Measurements from ENCODE around the gene CCL22. TPM values are rescaled to one million over a fixed set of nuclear protein-coding genes. Genes with fewer than 3 reads are reported as not detected.
"Not testable (repeated sequence)": the region's sequence is repeated elsewhere in the genome, so short reads cannot be mapped to it uniquely, and the experiment has no call there.

The CCL22 gene
- total RNA-seq, 4 donors from 2014 or later: 6.7 TPM; not detected in 3

DNA sequence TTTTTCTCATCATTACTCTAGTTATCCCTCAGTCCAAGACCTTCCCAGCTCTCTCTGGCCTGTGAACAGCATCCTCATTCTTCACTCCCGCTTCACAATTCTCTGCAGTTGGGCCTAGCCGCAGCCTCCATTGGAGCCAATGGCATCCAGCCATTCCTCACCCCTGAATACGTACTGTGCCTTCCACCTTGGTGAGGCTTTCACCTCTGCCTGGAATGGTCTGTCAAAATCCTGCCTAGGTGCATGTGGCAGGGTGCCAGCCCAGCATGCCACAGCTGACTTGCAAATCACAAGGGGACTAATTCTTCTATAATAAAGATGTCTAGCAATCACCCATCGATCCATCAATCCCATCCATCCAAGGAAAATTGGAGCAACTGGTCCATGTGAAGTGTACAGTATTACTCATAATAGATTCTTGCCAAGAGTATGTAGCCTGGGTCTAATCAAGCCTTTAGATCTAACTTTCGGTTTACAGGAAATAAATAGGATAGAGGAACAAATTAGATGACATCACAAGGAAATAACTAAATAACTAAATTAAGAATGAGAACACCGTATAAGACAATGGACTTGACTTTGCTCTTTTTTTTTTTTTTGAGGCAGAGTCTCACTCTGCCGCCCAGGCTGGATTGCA, 8.7 kb downstream of the CCL22 start:
- DNase-seq (ENCODE audit: low spot score) (no peak), ATAC-seq (ENCODE audit: low FRiP score) (no peak)
- TF ChIP-seq, protein P1, sequence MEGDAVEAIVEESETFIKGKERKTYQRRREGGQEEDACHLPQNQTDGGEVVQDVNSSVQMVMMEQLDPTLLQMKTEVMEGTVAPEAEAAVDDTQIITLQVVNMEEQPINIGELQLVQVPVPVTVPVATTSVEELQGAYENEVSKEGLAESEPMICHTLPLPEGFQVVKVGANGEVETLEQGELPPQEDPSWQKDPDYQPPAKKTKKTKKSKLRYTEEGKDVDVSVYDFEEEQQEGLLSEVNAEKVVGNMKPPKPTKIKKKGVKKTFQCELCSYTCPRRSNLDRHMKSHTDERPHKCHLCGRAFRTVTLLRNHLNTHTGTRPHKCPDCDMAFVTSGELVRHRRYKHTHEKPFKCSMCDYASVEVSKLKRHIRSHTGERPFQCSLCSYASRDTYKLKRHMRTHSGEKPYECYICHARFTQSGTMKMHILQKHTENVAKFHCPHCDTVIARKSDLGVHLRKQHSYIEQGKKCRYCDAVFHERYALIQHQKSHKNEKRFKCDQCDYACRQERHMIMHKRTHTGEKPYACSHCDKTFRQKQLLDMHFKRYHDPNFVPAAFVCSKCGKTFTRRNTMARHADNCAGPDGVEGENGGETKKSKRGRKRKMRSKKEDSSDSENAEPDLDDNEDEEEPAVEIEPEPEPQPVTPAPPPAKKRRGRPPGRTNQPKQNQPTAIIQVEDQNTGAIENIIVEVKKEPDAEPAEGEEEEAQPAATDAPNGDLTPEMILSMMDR (IDR thresholded peaks at IDR 0.05): no peak

DNA sequence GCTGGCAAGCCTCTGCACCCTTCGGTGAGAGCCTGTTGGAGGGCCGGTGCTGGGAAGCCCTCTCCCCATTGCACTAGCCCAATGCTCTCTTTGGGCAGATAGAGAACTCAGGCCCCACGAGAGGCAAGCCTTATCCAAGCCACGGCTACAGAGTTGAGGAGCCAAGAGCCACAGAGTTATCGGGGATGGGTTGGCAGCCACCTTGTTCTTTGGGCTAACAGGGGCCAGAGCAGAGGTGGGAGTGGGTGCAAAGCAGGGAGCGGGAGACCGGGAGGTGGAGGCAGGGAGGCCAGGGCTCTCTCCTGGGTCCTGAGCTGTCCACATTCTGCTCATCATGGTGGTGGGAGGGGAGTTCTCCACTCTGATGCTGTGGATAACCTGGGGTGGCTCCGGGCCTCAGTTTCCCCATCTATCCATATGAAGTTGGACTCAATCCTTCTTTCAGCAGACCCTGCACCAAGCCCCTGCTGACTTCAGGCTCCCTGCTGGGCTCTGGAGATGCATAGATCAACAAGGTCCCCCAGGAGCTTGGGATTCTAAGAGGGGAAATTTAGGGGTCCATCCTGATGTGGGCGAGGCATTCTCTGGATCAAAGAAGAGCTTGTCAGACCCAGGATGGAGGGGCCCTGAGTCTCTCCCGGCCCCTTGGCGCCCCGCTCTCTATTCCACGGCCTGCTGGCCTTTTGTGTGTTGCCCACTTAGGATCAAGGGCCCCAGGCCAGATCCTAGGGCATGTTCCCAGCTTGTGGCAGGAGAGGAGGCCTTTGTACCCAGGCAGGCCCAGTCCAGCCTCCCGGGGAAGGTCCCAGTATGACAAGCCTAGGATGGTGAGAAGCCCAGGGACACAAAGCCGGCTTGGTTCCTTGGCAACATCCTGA, 13.2 kb downstream of the CCL22 start:
- TF ChIP-seq, protein P1 (IDR thresholded peaks at IDR 0.05): no peak
- DNase-seq (ENCODE audit: low spot score): no peak
- ATAC-seq (ENCODE audit: low FRiP score): peak; percentile 22

DNA sequence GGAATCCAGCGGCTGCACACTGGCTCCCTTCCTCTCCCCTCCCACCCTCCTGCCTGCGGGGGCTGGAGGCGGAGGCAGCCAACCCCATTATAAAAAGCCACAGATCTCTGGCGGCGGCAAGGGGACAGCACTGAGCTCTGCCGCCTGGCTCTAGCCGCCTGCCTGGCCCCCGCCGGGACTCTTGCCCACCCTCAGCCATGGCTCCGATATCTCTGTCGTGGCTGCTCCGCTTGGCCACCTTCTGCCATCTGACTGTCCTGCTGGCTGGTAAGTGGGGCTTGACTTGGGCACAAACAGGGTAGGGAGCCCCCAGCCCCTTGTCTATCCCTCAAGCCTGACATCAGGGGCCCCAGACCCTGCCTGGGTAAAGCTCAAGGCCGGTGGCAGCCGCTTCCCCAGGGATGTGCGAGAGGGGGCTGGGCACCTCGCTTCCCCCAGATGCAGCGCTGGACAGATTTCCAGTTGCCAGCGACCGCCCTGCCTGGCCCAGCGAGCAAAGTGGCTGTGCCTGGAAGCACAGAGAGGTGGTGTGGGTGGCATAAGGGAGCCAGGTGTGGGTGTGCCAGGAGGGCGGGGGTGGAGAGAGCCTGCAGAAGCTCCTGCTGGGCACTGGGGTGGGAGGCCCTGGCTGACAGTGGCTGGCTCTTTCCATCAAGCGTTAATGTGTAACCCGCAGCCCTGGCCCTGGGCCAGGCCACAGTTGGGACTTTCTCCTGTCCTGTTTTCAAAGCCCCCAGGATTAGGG, 14.0 kb downstream of the CCL22 start, which contains the start of gene CX3CL1:
Gene CX3CL1 (plus strand): TSS at position 119 of the 745 bp plus-strand sequence. CDS start 79 bp downstream, at position 198.
- DNase-seq (ENCODE audit: low spot score): no peak
- TF ChIP-seq, protein P1 (IDR thresholded peaks at IDR 0.05): no peak
- ATAC-seq (ENCODE audit: low FRiP score): peak; percentile 25

DNA sequence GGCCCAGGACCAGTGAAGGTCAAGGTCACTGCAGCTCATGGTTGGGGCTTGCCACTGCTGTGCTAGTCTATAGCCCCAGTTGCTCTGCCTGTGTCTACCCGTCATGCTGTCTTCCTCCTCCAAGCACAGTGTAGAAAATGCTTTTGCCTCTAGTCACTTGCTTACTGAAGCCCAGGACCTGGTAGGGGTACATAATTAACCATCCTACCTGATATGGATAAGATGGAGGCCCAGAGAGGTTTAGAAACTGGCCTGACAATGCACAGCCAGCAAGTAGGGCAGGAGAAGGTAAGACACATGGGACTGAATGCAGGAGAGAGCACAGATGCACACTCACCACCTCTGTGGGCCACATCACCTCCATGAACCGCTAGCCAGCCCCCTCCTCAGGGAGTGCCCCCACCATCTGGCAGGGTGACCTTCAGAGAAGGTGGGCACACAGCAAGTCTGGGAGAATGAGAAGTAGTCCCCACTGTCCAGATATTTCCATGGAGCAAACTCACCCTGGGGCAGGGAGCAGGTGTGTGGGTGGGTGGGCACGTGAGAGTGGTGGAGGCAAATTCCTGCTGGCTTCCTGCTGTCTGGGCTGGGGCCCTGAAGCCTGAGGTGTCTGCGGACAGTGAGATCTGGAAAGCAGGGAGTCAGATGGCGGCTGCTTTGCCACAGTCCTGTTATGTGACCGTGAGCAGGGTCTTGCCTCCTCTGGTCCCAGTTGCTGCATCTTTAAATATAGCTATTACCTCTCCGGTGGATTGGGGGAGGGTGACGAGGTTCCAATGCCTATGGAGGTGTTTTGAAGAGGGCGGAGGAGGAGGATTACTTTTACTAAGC, 14.7 kb downstream of the CCL22 start:
- ATAC-seq (ENCODE audit: low FRiP score) (no peak), DNase-seq (ENCODE audit: low spot score) (no peak)

DNA sequence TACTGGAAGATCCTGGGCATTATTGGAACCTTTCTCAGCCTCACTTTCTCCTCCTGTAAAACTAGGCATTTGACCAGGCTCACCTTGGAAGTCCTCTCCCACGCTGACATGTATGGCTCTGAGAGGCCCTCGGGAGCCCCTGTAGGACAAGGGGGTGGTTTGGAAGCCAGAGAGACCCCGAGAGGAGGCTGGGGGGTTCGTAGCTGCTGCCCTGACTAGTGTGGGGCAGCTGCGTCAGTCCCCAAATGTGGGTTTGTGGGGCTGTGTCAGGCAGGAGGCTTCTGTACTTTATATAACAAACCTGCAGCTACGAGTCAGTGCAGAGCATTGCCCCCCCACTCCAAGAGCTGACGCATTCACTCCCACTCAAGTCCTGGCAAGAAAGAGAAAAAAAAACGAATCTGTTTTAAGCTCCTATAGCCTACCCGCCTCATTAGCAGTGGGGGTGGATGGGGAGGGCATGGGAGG, 15.5 kb downstream of the CCL22 start:
- no peak for DNase-seq (ENCODE audit: low spot score)
- TF ChIP-seq, protein P1 (IDR thresholded peaks at IDR 0.05): no peak
- peak; percentile 73 for ATAC-seq (ENCODE audit: low FRiP score)

More for the DNA sequence above, 14.7 kb downstream of the CCL22 start:
- TF ChIP-seq, protein P1 (IDR thresholded peaks at IDR 0.05): no peak

DNA sequence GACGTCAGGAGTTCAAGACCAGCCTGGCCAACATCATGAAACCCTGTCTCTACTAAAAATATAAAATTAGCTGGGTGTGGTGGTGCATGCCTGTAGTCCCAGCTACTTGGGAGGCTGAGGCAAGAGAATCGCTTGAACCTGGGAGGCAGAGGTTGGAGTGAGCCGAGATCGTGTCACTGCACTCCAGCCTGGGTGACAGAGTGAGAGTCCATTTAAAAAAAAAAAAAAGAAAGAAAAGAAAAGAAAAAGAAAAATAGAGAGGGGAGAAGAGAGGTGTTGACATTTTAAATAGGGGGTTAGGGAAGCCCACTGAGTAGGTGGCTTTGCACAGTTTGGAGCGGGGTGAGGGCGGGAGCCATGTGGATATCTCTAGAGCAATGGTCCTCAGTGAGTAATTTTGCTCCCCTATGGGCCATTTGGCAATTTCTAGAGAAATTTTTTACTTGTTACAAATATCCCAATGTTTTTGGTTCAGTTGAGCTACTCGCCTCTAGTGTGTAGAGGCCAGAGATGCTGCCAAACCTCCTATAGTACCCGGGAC, 16.4 kb downstream of the CCL22 start:
- not testable (repeated sequence) for DNase-seq (ENCODE audit: low spot score); ATAC-seq (ENCODE audit: low FRiP score)
